ENCODE results near the gene CEBPG. TPM values are rescaled to one million over a fixed set of nuclear protein-coding genes. Genes with fewer than 3 reads are reported as not detected.

CEBPG gene
- total RNA-seq, 1 donor from 2014 or later, result 19.5 TPM

DNA sequence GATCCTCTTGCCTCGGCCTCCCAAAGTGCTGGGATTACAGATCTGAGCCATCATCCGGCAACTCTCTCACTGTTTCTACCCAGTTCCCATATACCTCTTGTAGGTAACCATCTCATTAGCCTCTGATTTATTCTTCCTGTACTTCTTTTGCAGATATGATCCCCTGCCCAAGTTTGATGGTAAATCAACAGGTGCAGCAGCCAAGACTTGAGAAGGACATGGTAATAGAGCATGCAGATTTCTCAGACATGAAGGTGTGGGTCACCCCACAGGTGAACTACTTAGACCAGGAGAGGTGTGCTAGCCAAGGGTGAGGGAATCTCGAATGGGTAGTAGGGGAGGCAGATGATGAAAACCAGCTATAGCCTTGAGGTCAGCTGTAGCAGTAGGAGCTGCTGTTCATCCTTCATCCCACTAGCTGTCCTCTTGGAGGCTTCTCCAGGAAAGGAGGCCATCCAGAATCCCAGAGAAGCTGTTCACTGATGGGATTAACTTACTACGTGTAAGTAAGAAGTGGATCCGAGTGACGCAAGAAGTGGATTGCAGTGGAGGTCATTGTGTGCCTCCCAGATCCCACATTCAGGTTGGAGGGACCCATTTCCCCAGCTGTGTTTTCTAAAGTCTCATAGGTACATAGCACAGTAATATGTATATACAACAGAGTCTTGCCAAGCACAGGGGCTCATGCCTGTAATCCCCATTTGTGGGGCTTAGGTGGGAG, 10.8 kb upstream of the CEBPG start:
- H3K27ac Mint-ChIP-seq, result no peak overlapping the region
- TF ChIP-seq, protein P1, sequence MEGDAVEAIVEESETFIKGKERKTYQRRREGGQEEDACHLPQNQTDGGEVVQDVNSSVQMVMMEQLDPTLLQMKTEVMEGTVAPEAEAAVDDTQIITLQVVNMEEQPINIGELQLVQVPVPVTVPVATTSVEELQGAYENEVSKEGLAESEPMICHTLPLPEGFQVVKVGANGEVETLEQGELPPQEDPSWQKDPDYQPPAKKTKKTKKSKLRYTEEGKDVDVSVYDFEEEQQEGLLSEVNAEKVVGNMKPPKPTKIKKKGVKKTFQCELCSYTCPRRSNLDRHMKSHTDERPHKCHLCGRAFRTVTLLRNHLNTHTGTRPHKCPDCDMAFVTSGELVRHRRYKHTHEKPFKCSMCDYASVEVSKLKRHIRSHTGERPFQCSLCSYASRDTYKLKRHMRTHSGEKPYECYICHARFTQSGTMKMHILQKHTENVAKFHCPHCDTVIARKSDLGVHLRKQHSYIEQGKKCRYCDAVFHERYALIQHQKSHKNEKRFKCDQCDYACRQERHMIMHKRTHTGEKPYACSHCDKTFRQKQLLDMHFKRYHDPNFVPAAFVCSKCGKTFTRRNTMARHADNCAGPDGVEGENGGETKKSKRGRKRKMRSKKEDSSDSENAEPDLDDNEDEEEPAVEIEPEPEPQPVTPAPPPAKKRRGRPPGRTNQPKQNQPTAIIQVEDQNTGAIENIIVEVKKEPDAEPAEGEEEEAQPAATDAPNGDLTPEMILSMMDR (IDR thresholded peaks at IDR 0.05; ENCODE audit: unreplicated experiment), result no peak
- DNase-seq (ENCODE audit: low spot score in 2 of 2, unreplicated experiment in 2 of 2), result no peak
- H3K36me3 Mint-ChIP-seq, result no peaks in the 10 kb centered on the region
- H3K27me3 Mint-ChIP-seq (ENCODE audit: low read depth), result peaks cover 35% of the 10 kb centered on the region
- H3K4me1 Mint-ChIP-seq, result peaks cover 2% of the 10 kb centered on the region
- no peaks in the 10 kb centered on the region for H3K9me3 Mint-ChIP-seq
- H3K4me3 Mint-ChIP-seq, result no peak overlapping the region

DNA sequence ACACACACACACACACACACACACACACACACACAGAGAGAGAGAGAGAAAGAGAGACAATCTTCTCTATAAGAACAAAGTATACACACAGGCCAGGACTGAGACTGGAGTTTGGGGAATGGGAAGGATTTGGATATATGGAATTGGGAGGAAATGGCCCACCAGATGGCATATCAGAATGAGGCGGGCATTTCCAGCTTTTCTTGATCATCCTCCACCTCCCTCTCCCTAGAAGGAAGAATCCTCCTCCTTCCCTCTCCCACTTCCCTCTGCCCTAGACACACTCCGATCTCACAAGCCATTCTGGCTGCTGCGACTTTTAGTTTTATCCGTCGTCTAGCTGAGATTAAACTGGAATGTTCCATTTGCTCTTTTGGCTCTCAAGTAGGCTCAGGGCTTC, 10.0 kb upstream of the CEBPG start:
- H3K27me3 Mint-ChIP-seq (ENCODE audit: low read depth), result peaks cover 35% of the 10 kb centered on the region
- H3K4me1 Mint-ChIP-seq, result no peaks in the 10 kb centered on the region
- no peak overlapping the region for H3K27ac Mint-ChIP-seq
- no peak for DNase-seq (ENCODE audit: low spot score in 2 of 2, unreplicated experiment in 2 of 2)
- H3K4me3 Mint-ChIP-seq, result no peak overlapping the region
- H3K9me3 Mint-ChIP-seq, result no peaks in the 10 kb centered on the region
- TF ChIP-seq, protein P1 (IDR thresholded peaks at IDR 0.05; ENCODE audit: unreplicated experiment), result no peak
- H3K36me3 Mint-ChIP-seq, result no peaks in the 10 kb centered on the region

DNA sequence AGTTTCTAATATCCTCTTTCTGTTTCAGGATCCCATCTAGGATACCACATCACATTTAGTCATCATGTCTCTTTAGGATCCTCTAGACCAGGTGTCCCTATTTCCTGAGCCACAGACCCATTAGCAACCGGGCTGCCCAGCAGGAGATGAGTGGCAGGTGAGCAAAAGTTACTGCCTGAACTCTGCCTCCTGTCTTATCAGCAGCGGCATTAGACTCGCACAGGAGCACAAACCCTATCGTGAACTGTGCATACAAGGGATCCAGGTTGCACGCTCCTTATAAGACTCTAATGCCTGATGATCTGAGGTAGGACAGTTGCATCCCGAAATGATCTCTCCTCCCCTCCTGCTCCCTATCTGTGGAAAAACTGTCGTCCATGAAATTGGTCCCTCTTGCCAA, 7.8 kb upstream of the CEBPG start:
- TF ChIP-seq, protein P1 (IDR thresholded peaks at IDR 0.05; ENCODE audit: unreplicated experiment), result no peak
- Mint-ChIP-seq H3K27ac (no peak overlapping the region), H3K4me1 (no peaks in the 10 kb centered on the region), H3K9me3 (no peaks in the 10 kb centered on the region), H3K4me3 (no peak overlapping the region), H3K36me3 (no peaks in the 10 kb centered on the region), H3K27me3 (ENCODE audit: low read depth) (peaks cover 35% of the 10 kb centered on the region)
- DNase-seq (ENCODE audit: low spot score in 2 of 2, unreplicated experiment in 2 of 2), result no peak

- no peaks in the 10 kb centered on the region for H3K4me1 Mint-ChIP-seq
- no peaks in the 10 kb centered on the region for H3K9me3 Mint-ChIP-seq
- TF ChIP-seq, protein P1 (IDR thresholded peaks at IDR 0.05; ENCODE audit: unreplicated experiment), result no peak
- H3K27ac Mint-ChIP-seq, result no peak overlapping the region
- no peak for DNase-seq (ENCODE audit: low spot score in 2 of 2, unreplicated experiment in 2 of 2)
- no peak overlapping the region for H3K4me3 Mint-ChIP-seq
- H3K36me3 Mint-ChIP-seq, result no peaks in the 10 kb centered on the region
- H3K27me3 Mint-ChIP-seq (ENCODE audit: low read depth), result peaks cover 35% of the 10 kb centered on the region
Measured at GRCh38 chr19:33366127-33366526, 7.4 kb upstream of the CEBPG start.

GRCh38 chr19:33366897-33367296, 6.6 kb upstream of the CEBPG start:
- H3K4me1 Mint-ChIP-seq, result no peaks in the 10 kb centered on the region
- no peaks in the 10 kb centered on the region for H3K9me3 Mint-ChIP-seq
- no peak for DNase-seq (ENCODE audit: low spot score in 2 of 2, unreplicated experiment in 2 of 2)
- no peak overlapping the region for H3K4me3 Mint-ChIP-seq
- TF ChIP-seq, protein P1 (IDR thresholded peaks at IDR 0.05; ENCODE audit: unreplicated experiment), result no peak
- no peaks in the 10 kb centered on the region for H3K36me3 Mint-ChIP-seq
- H3K27me3 Mint-ChIP-seq (ENCODE audit: low read depth), result peaks cover 31% of the 10 kb centered on the region
- H3K27ac Mint-ChIP-seq, result no peak overlapping the region
